Measurements from ENCODE around the gene HDAC4.

DNA sequence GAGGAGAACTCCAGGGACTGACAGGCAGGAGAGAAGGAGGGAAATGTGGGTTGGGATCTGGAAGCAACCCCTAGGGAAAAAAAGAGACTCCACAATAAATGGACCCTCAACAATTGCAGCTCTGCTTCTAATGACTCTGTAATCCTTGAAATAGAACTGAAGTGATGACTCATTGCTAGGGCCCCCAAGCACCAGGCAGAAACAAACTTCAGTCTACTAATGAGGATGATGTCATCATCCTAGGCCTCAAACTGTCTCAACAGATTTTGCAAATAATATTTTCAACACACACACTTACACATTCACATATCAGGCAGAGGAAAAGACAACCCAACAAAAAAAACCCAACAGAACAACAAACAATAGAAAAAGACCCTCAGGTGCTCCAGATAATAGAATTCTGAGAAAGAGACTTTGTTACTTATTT lies 143.3 kb downstream of the HDAC4 start:
- TF ChIP-seq, protein P1, sequence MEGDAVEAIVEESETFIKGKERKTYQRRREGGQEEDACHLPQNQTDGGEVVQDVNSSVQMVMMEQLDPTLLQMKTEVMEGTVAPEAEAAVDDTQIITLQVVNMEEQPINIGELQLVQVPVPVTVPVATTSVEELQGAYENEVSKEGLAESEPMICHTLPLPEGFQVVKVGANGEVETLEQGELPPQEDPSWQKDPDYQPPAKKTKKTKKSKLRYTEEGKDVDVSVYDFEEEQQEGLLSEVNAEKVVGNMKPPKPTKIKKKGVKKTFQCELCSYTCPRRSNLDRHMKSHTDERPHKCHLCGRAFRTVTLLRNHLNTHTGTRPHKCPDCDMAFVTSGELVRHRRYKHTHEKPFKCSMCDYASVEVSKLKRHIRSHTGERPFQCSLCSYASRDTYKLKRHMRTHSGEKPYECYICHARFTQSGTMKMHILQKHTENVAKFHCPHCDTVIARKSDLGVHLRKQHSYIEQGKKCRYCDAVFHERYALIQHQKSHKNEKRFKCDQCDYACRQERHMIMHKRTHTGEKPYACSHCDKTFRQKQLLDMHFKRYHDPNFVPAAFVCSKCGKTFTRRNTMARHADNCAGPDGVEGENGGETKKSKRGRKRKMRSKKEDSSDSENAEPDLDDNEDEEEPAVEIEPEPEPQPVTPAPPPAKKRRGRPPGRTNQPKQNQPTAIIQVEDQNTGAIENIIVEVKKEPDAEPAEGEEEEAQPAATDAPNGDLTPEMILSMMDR (IDR thresholded peaks at IDR 0.05; ENCODE audit: insufficient read depth, low read depth, low read length): no peak
- TF ChIP-seq EZH2 (IDR thresholded peaks at IDR 0.05; ENCODE audit: insufficient read depth, low read length): no peak
